Epidermal melanocyte (primary cell): ENCODE data around the gene UBL4B.

Experiments
- DNase-seq: peaks from one replicate; pipeline ENCODE4 v3.0.0; 2011; ENCODE audit warnings: low spot score; ENCODE audit not compliant: insufficient read length

UBL4B gene

DNA sequence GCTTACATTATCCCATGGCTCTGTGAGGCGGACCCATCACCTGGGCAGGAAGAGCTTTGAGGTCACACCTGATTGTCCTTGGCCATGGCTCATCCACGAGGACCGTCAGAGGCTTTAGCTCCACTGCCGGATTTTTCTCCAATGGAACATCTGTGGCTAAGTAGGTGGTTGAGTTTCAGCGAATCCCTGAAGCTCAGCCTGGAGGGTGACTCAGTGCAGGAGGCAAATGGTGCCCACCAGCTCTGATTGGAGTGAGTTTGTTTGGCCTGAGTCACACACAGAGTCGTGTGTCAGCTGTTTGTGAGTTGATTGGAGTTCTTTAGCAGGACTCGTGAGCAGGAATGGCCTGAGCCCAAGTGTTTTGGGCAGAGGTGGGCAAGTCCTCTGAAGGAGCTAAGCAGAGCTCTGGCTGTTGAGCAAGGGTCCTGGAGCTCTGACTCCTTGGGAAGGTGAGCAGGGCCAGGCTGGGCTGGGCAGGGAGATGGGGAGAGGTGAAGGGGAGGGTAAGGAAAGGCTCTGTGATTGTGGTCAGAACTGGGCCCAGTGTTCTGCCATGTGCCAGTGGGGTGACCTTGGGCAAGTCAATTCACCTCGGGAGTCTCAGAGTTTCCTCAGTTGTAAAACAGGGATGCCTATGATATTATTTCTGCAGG is 40.0 kb downstream of the UBL4B start:
- DNase-seq, result no peak

DNA sequence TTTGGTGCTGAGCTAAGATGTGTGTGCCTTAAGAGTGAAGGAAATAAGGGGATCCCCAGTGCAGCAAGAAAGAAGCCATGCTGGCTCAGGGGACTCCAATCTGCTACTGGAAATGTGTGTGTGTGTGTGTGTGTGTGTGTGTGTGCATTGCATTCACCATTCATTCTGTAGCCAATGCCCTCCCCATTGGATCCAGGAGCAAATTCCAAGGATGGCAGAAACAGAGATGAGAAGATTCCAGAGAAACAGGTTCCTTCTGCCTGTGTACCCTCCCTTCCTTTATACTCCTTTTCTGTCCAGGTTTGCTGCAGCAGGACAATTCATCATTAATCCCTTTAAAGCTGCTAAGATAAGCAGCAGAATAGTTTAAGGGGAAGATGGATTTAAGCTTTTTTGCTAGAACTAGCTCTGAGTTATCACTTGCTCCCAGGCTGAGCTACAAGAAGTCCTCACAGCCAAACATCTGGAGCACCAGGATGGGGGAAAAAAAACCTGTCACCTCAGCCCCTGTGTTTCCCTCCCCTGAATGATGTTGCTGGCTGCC is 41.2 kb downstream of the UBL4B start:
- DNase-seq, result no peak

DNA sequence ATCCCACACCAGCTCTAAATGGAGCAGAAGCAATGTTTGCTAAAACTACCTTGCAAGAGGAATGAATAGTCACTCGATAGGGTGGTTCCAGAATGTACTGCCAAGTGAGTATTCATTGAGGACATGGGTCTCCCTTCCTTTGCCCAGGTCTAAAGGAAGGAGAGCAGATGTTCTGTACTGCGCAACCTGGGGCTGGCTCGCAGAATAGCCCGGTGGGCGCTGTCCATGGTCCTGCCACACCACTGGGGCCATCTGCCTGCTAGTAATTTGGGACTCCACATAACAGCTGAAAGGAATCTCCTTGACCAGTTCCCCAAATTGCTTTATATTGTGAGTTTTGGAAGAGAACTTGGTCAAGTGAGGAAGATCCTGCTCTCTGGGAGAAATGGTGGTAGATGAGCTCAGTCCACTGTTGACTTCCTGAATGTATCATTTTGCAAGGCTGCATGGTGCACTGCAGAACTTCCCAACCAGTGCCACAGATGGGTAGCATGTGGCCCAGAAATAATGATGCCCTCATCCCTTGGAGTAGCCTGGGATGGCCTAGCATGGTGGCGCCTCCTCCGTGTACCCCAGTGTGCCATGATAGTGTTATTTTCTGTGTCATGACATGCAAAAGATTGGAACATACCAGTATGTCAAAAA is 43.8 kb downstream of the UBL4B start:
- peak; percentile 54 for DNase-seq

DNA sequence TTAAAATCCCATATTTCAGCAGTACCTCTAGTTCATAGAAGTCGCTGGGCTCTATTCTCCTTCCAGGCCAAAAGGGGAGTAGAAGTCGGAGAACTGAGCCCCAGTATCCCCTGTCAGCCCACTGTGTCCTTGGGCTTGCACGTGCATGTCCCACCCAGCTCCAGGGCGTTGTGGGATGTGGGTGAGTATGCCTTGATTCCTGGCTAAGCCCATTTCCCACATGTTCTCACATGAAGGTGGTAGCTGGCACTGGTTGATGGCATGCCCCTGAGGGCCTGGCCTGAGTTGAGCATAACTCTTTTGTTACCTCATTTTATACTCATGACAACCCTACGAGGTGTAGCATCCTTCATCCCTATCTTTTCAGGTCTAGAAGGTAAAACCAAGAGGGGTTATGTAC is 46.0 kb downstream of the UBL4B start:
- no peak for DNase-seq

DNA sequence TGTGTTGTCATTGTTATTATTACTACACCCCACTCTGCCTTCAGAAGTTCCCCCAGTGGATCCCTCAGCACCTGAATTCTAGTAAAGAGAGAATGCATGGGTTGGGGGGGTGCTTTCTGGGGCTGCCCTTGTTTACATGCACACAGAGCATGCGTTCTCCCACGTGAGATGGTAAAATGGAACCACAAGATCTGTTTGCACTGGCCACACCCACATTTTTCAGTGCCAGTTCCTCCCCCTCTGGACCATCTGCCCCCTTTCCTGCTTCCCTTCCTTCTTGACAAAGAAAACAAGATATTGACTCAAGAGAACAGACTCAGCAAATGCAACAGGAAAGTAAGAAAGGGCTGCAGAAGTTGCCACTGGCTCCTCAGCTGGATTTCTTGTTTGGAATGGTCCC is 46.9 kb downstream of the UBL4B start:
- no peak for DNase-seq

DNA sequence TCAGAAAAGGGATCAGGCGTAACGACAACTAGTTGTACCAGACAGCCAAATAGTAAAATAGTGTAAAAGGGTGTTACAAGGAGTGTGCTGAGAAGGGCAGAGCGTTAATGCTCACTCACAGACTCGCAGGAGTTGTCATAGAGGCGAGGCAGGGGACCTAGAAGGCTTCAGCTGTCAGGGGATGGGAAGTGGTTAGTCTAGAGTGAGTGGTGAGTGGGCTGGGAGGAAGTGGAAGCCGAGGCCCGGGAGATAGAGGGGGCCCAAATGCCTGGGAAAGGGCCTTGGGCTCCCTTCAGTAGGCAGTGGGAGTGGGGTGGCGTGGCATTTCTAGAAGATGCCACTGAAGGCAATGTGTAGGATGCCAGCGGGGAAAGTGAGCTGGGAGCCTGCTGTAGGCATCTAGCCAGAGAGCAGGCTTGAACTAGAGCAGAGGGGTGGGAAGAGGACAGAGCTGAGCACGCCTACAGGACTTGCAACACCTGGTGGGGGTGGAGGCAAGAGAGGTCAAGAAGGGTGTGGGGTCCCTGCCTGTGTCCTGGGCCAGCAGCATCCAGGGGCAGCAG is 48.4 kb downstream of the UBL4B start:
- no peak for DNase-seq

DNA sequence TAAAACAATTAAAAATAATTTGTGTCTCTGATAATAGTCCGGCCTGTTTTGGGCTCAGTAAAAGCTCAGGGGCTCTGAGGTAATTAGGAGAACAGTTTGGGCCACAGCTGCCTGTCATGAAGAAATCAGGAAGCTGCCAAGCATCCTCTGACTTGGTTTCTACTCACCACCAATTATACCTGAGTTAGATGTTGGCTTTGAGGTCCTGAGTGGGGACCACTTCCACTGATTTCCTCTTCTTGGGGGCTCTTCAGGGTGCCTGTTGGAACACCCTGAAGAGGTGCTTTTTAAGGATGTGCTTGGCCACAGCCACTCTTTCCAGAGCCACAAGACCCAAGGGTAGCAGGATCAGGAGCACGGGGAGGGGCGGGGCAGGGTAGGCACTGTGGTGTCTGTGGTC is 48.9 kb downstream of the UBL4B start:
- DNase-seq, result no peak

DNA sequence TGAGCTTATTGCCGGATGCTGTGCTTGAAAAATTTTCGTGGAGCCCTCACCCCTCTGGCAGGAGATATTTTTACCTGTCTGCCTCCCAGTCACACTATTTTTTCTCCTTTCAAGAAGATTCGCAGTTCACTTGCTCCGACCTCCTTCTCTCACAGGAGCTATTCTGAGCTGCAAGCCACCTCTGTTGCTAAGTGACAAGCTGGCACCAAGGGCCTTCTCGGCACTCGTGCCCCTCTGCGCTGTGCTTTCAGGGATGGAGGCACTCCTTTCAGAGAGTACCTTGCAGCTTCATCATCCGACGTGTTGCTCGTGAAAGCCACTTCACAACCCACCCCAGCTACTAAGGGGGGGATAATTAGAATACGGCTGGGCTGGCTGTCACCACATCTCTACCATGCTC is 49.6 kb downstream of the UBL4B start:
- DNase-seq, result no peak
